ENCODE data around the gene TMEM184A.

Gene TMEM184A

GRCh38 chr7:1555813-1556543 is at the start of gene TMEM184A:
TSS of gene TMEM184A (minus strand) at chr7:1556205. CDS start at chr7:1555484, 721 bp downstream.
- peak; percentile 87 for DNase-seq

- no peak for DNase-seq
Measured at GRCh38 chr7:1604383-1604782, 48.4 kb upstream of the TMEM184A start.

GRCh38 chr7:1603346-1604225 is 47.6 kb upstream of the TMEM184A start:
- no peak for DNase-seq

GRCh38 chr7:1602386-1602785 is 46.4 kb upstream of the TMEM184A start:
- DNase-seq: no peak

- no peak for DNase-seq
Measured at GRCh38 chr7:1601956-1602355, 46.0 kb upstream of the TMEM184A start.

- no peak for DNase-seq
Measured at GRCh38 chr7:1599640-1600395, 43.8 kb upstream of the TMEM184A start.

GRCh38 chr7:1598961-1599639 is 43.1 kb upstream of the TMEM184A start:
- no peak for DNase-seq

GRCh38 chr7:1598286-1598685 is 42.3 kb upstream of the TMEM184A start:
- no peak for DNase-seq

GRCh38 chr7:1597791-1598190 is 41.8 kb upstream of the TMEM184A start:
- no peak for DNase-seq

GRCh38 chr7:1597066-1597760 is 41.2 kb upstream of the TMEM184A start:
- no peak for DNase-seq

GRCh38 chr7:1596181-1597043 is 40.4 kb upstream of the TMEM184A start:
- DNase-seq: no peak

- DNase-seq: no peak
Measured at GRCh38 chr7:1595636-1596035, 39.6 kb upstream of the TMEM184A start.

- DNase-seq: no peak
Measured at GRCh38 chr7:1595027-1595426, 39.0 kb upstream of the TMEM184A start.

GRCh38 chr7:1593904-1594421 is 38.0 kb upstream of the TMEM184A start:
- no peak for DNase-seq

- DNase-seq: peak; percentile 68
Measured at GRCh38 chr7:1593091-1593866, 37.3 kb upstream of the TMEM184A start.

- DNase-seq: no peak
Measured at GRCh38 chr7:1592299-1592871, 36.4 kb upstream of the TMEM184A start.

- no peak for DNase-seq
Measured at GRCh38 chr7:1591876-1592275, 35.9 kb upstream of the TMEM184A start.

GRCh38 chr7:1591396-1591795 is 35.4 kb upstream of the TMEM184A start:
- DNase-seq: no peak

GRCh38 chr7:1590887-1591286 is 34.9 kb upstream of the TMEM184A start:
- no peak for DNase-seq

- no peak for DNase-seq
Measured at GRCh38 chr7:1590476-1590875, 34.5 kb upstream of the TMEM184A start.

Measured in 8988T (cell line).